Nephron (organoid): ENCODE results near the gene GOLGB1.
"Not testable (repeated sequence)": the region's sequence is repeated elsewhere in the genome, so short reads cannot be mapped to it uniquely, and the experiment has no call there.

Source experiments
- H3K27ac Mint-ChIP-seq, 3 experiments: 2 replicates each; pipeline ENCODE4 v1.8.0; 2020; ENCODE audit warnings: mixed read lengths in 3 of 3, mild to moderate bottlenecking in 2 of 3, moderate library complexity in 1 of 3
- H3K27me3 Mint-ChIP-seq: 2 replicates; pipeline ENCODE4 v1.8.0; 2021; ENCODE audit warnings: low read depth, mild to moderate bottlenecking, moderate library complexity, mixed read lengths
- H3K36me3 Mint-ChIP-seq: 2 replicates; pipeline ENCODE4 v1.8.0; 2020; ENCODE audit warnings: low read depth, mixed read lengths
- H3K4me1 Mint-ChIP-seq: 2 replicates; pipeline ENCODE4 v1.8.0; 2020; ENCODE audit warnings: mixed read lengths
- H3K4me3 Mint-ChIP-seq, 3 experiments: 2 replicates each; pipeline ENCODE4 v1.8.0; 2020; ENCODE audit warnings: mild to moderate bottlenecking in 3 of 3, mixed read lengths in 3 of 3, moderate library complexity in 2 of 3
- H3K9me3 Mint-ChIP-seq: 2 replicates; pipeline ENCODE4 v1.8.0; 2020; ENCODE audit warnings: mixed read lengths
- TF ChIP-seq, protein P1 (sequence below), 3 experiments: fragments of 200-600 bp; sonication (generic); IDR thresholded peaks; one replicate each; pipeline ENCODE4 v1.5.0; 2021; ENCODE audit warnings: antibody characterized with exemption in 3 of 3; ENCODE audit not compliant: unreplicated experiment in 3 of 3

Gene GOLGB1

GRCh38 chr3:121690777-121691405 is 58.6 kb downstream of the GOLGB1 start:
- Mint-ChIP-seq H3K27me3 (no peaks in the 10 kb centered on the region), H3K9me3 (peaks cover 16% of the 10 kb centered on the region), H3K4me1 (no peaks in the 10 kb centered on the region), H3K36me3 (peaks cover 61% of the 10 kb centered on the region), H3K4me3 (no peak overlapping the region), H3K27ac (no peak overlapping the region)
- TF ChIP-seq, protein P1, sequence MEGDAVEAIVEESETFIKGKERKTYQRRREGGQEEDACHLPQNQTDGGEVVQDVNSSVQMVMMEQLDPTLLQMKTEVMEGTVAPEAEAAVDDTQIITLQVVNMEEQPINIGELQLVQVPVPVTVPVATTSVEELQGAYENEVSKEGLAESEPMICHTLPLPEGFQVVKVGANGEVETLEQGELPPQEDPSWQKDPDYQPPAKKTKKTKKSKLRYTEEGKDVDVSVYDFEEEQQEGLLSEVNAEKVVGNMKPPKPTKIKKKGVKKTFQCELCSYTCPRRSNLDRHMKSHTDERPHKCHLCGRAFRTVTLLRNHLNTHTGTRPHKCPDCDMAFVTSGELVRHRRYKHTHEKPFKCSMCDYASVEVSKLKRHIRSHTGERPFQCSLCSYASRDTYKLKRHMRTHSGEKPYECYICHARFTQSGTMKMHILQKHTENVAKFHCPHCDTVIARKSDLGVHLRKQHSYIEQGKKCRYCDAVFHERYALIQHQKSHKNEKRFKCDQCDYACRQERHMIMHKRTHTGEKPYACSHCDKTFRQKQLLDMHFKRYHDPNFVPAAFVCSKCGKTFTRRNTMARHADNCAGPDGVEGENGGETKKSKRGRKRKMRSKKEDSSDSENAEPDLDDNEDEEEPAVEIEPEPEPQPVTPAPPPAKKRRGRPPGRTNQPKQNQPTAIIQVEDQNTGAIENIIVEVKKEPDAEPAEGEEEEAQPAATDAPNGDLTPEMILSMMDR (IDR thresholded peaks at IDR 0.05; ENCODE audit: unreplicated experiment in 3 of 3) = no peak

GRCh38 chr3:121688747-121689146 is 60.8 kb downstream of the GOLGB1 start:
- H3K36me3 Mint-ChIP-seq = peaks cover 80% of the 10 kb centered on the region
- H3K4me3 Mint-ChIP-seq, H3K4me1 Mint-ChIP-seq, H3K27me3 Mint-ChIP-seq, H3K27ac Mint-ChIP-seq: not testable (repeated sequence)
- peaks cover 27% of the 10 kb centered on the region for H3K9me3 Mint-ChIP-seq

GRCh38 chr3:121681792-121682191 is 67.7 kb downstream of the GOLGB1 start:
- TF ChIP-seq, protein P1 (IDR thresholded peaks at IDR 0.05; ENCODE audit: unreplicated experiment in 3 of 3) = no peak
- no peak overlapping the region for H3K4me3 Mint-ChIP-seq
- no peaks in the 10 kb centered on the region for H3K27me3 Mint-ChIP-seq
- H3K36me3 Mint-ChIP-seq = peaks cover 78% of the 10 kb centered on the region
- no peak overlapping the region for H3K27ac Mint-ChIP-seq
- H3K9me3 Mint-ChIP-seq = peaks cover 27% of the 10 kb centered on the region
- H3K4me1 Mint-ChIP-seq = no peaks in the 10 kb centered on the region

- peaks cover 75% of the 10 kb centered on the region for H3K36me3 Mint-ChIP-seq
- H3K9me3 Mint-ChIP-seq = no peaks in the 10 kb centered on the region
- H3K27ac Mint-ChIP-seq = no peak overlapping the region
- no peaks in the 10 kb centered on the region for H3K27me3 Mint-ChIP-seq
- TF ChIP-seq, protein P1 (IDR thresholded peaks at IDR 0.05; ENCODE audit: unreplicated experiment in 3 of 3) = no peak
- H3K4me3 Mint-ChIP-seq = no peak overlapping the region
- no peaks in the 10 kb centered on the region for H3K4me1 Mint-ChIP-seq
Measured at GRCh38 chr3:121677141-121677540, 72.4 kb downstream of the GOLGB1 start.

DNA sequence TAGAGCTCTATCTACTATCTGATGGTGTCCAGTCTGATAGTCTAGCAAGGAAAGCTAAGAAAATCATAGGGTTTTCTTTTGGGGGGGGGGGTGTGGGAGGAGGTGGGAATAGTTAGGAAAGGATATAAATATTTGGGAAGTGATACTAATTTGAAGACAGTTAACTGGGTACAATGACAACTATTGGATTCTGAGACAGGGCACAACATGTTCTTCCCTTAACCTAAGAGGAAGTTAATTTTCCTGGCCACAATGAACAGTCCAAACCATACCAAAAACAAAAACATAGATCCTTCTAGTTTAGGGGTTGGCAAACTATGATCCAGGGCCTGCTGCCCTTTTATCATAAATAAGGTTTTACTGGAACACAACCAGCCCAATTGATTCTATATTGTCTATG is 78.9 kb downstream of the GOLGB1 start:
- Mint-ChIP-seq H3K4me1 (no peaks in the 10 kb centered on the region), H3K27ac (no peak overlapping the region), H3K27me3 (no peaks in the 10 kb centered on the region), H3K9me3 (no peaks in the 10 kb centered on the region), H3K36me3 (peaks cover 67% of the 10 kb centered on the region), H3K4me3 (no peak overlapping the region)
- TF ChIP-seq, protein P1 (IDR thresholded peaks at IDR 0.05; ENCODE audit: unreplicated experiment in 3 of 3) = no peak

- H3K27me3 Mint-ChIP-seq = no peaks in the 10 kb centered on the region
- H3K36me3 Mint-ChIP-seq = peaks cover 70% of the 10 kb centered on the region
- H3K27ac Mint-ChIP-seq = no peak overlapping the region
- TF ChIP-seq, protein P1 (IDR thresholded peaks at IDR 0.05; ENCODE audit: unreplicated experiment in 3 of 3) = no peak
- no peak overlapping the region for H3K4me3 Mint-ChIP-seq
- H3K9me3 Mint-ChIP-seq = no peaks in the 10 kb centered on the region
- peaks cover 17% of the 10 kb centered on the region for H3K4me1 Mint-ChIP-seq
Measured at GRCh38 chr3:121667333-121667732, 82.2 kb downstream of the GOLGB1 start.
